Natural killer cell (primary cell): ENCODE data around the gene USP7. TPM values are rescaled to one million over a fixed set of nuclear protein-coding genes. Genes with fewer than 3 reads are reported as not detected.

Experiments
- ATAC-seq, 3 donors: fragments of 150-1000 bp in 2 of 3; fragments of 200-7000 bp in 1 of 3; cut with Tn5 transposase; 1 replicate in 1 of 3; 2 replicates in 2 of 3; pipeline ENCODE4 v1.10.0; 2021; ENCODE audit warnings: mild to moderate bottlenecking in 2 of 3, moderate library complexity in 2 of 3
- DNase-seq, 2 donors: peaks; one replicate each; pipeline versions ENCODE4 v3.0.0 to v3.0.0-alpha.2; 2013 to 2021; ENCODE audit warnings: mixed read lengths in 1 of 2
- H3K27ac ChIP-seq: one replicate; pipeline ENCODE4 v1.5.1; 2013; ENCODE audit warnings: mild to moderate bottlenecking, low read length
- H3K27me3 ChIP-seq: one replicate; pipeline ENCODE4 v1.6.1; 2013; ENCODE audit warnings: low read length; ENCODE audit not compliant: control insufficient read depth, insufficient read depth
- H3K36me3 ChIP-seq: one replicate; pipeline ENCODE4 v1.6.1; 2013; ENCODE audit warnings: low read length; ENCODE audit not compliant: control insufficient read depth, insufficient read depth
- H3K4me1 ChIP-seq: one replicate; pipeline ENCODE4 v1.6.1; 2013; ENCODE audit warnings: low read length; ENCODE audit not compliant: control insufficient read depth, insufficient read depth
- H3K4me3 ChIP-seq: one replicate; pipeline ENCODE4 v1.5.1; 2013; ENCODE audit warnings: low read length
- H3K9me3 ChIP-seq: one replicate; pipeline ENCODE4 v1.6.1; 2013; ENCODE audit warnings: low read length; ENCODE audit not compliant: control insufficient read depth, insufficient read depth
- H3K27ac Mint-ChIP-seq, 2 donors: one replicate each; pipeline ENCODE4 v1.8.0; 2022; ENCODE audit warnings: mild to moderate bottlenecking in 2 of 2, mixed read lengths in 2 of 2, moderate library complexity in 1 of 2
- H3K27me3 Mint-ChIP-seq, 2 donors: one replicate each; pipeline ENCODE4 v1.8.0; 2022; ENCODE audit warnings: low read depth in 2 of 2, mixed read lengths in 2 of 2
- H3K36me3 Mint-ChIP-seq: one replicate; pipeline ENCODE4 v1.8.0; 2022; ENCODE audit warnings: mixed read lengths
- H3K4me1 Mint-ChIP-seq, 2 donors: one replicate each; pipeline ENCODE4 v1.8.0; 2022; ENCODE audit warnings: mixed read lengths in 2 of 2
- H3K4me3 Mint-ChIP-seq: one replicate; pipeline ENCODE4 v1.8.0; 2022; ENCODE audit warnings: mild to moderate bottlenecking, moderate library complexity, mixed read lengths
- H3K9me3 Mint-ChIP-seq, 2 donors: one replicate each; pipeline ENCODE4 v1.8.0; 2022; ENCODE audit warnings: mixed read lengths in 2 of 2
- WGBS: methylation state at CpG from one replicate; pipeline ENCODE4 v1.1.7; 2013; ENCODE audit warnings: missing lambda C conversion rate; ENCODE audit not compliant: insufficient coverage; 5-methylcytosine and 5-hydroxymethylcytosine counted together
- intact Hi-C: fragments of 100-400 bp; cut with micrococcal nuclease; formaldehyde crosslinking; loops from one replicate; pipeline ENCODE4 v1.14.2; 2022
- total RNA-seq, 4 donors: library from RNA; stranded (reverse); fragments of 120-200 nt in 1 of 4; gene quantifications; one replicate each; pipeline versions ENCODE4 v1.2.3 to v1.2.4, GENCODE V29; 2013 to 2022
- TF ChIP-seq, protein P1 (sequence below): fragments of 200-600 bp; IDR thresholded peaks from one replicate; pipeline ENCODE4 v1.8.0; 2022; ENCODE audit warnings: antibody characterized with exemption

Gene USP7
- total RNA-seq, 3 donors from 2014 or later (not counting 1 experiment from before 2014, with no cell fraction given): 213 to 268 (median 236) TPM

DNA sequence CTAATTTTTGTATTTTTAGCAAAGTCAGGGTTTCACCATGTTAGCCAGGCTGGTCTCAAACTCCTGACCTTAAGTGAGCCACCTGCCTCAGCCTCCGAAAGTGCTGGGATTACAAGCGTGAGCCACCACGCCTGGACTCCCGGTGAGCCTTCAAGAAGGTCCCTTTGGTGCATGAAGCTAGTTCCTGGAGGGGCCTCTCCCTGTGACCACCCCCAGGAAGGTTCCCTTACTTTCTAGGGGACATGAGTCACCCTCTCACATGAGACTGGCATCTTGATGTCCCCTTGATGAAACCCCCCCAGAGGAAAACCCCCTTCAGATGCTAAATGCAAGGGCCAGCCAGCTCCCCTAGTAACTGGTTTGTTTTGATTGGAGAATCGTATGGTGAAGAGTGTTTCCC lies 107.7 kb downstream of the USP7 start:
- H3K4me1 ChIP-seq: no peaks in the 10 kb centered on the region
- no peak overlapping the region for H3K4me3 ChIP-seq
- 71% methylated on average over 4 of the region's 5 CpGs for WGBS
- Mint-ChIP-seq H3K4me3 (no peak overlapping the region), H3K27me3 (no peaks in the 10 kb centered on the region), H3K4me1 (peaks cover 13 to 29% of the 10 kb centered on the region in 2 donors), H3K27ac (peak overlapping the region in 1 of 2 donors; percentile 56), H3K36me3 (no peaks in the 10 kb centered on the region), H3K9me3 (no peaks in the 10 kb centered on the region)
- no peaks in the 10 kb centered on the region for H3K9me3 ChIP-seq
- ATAC-seq: no peak
- H3K27me3 ChIP-seq: no peaks in the 10 kb centered on the region
- no peak for DNase-seq
- intact Hi-C loops: no loop called here
- H3K27ac ChIP-seq: no peak overlapping the region
- TF ChIP-seq, protein P1, sequence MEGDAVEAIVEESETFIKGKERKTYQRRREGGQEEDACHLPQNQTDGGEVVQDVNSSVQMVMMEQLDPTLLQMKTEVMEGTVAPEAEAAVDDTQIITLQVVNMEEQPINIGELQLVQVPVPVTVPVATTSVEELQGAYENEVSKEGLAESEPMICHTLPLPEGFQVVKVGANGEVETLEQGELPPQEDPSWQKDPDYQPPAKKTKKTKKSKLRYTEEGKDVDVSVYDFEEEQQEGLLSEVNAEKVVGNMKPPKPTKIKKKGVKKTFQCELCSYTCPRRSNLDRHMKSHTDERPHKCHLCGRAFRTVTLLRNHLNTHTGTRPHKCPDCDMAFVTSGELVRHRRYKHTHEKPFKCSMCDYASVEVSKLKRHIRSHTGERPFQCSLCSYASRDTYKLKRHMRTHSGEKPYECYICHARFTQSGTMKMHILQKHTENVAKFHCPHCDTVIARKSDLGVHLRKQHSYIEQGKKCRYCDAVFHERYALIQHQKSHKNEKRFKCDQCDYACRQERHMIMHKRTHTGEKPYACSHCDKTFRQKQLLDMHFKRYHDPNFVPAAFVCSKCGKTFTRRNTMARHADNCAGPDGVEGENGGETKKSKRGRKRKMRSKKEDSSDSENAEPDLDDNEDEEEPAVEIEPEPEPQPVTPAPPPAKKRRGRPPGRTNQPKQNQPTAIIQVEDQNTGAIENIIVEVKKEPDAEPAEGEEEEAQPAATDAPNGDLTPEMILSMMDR: no peak
- H3K36me3 ChIP-seq: peaks cover 36% of the 10 kb centered on the region

DNA sequence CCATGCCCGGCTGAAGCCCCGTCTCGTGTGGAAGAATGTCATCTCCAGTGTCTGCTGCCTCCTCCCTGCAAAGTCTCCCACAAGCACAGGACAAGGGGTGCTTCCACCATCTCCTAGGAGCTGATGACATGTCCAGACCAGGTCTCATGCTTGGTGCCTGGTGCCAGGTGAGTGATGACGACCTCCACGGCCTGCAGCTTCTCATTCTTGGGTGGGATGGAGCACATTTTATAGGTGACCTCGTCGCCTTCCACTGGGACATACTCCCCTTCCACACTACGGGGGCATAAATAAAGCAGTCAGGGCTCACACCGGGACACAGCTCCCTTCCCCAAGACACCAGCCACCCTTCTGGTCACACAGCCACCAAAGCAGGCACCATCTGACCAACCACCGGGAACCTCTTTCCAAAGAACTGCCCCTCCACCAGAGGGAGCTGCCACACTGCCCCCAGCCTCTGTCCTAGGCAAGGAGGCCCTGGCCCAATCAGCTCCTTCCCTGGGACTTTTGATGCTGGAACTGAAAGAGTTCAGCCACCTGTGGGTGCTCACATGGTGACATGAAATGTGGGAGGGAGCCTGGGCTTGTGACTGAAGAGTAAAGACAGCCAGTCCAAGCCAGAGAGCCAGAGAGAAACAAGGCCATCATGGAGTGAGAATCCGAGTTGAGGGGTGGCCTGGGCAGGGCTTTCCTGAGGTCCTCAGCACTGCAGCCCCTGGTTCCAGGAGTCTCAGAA lies 108.5 kb downstream of the USP7 start:
- H3K36me3 Mint-ChIP-seq: no peaks in the 10 kb centered on the region
- TF ChIP-seq, protein P1: no peak

DNA sequence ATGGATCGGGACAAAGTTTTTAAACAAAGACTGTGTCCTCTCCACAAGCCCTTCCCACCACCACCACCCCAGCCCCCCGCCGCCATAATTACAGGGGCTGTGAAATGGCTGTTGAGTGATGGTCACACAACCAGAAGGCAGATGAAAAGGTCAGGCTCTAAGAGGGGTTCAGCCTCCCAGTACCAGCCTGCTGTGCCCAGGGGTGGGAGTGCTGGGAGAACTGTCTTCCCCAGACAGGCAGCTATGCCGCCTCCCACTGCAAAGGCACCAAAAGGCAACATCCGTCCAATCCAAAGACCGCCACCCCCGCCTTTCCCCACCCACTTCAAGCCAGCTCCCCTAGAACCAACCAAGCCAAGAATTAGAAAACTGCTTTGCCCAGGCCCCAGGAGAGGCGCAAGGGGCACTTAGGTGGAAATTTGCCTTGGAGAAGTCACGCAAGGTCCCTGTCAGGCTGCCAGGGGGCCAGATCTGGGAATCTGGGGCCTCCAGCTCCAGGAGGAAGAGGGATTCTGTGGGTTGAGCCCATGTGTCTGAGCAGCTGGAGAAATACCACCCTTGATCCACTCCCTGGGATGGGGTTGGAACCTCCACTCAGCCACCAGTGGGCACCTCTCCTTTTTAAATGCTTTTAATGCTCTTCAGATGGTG lies 109.3 kb downstream of the USP7 start:
- intact Hi-C loops: no loop called here
- 91% methylated on average over 7 of the region's 9 CpGs for WGBS
- TF ChIP-seq, protein P1: no peak
- H3K9me3 Mint-ChIP-seq: no peaks in the 10 kb centered on the region
- no peak overlapping the region for H3K4me3 ChIP-seq
- DNase-seq (no peak), ATAC-seq (no peak)
- no peaks in the 10 kb centered on the region for H3K9me3 ChIP-seq
- H3K27ac ChIP-seq: no peak overlapping the region
- peaks cover 23 to 35% of the 10 kb centered on the region in 2 donors for H3K4me1 Mint-ChIP-seq
- H3K4me3 Mint-ChIP-seq: no peak overlapping the region
- no peaks in the 10 kb centered on the region for H3K36me3 Mint-ChIP-seq
- peak overlapping the region in 1 of 2 donors; percentile 58 for H3K27ac Mint-ChIP-seq
- H3K27me3 ChIP-seq: no peaks in the 10 kb centered on the region
- H3K4me1 ChIP-seq: peaks cover 6% of the 10 kb centered on the region
- no peaks in the 10 kb centered on the region for H3K27me3 Mint-ChIP-seq
- peaks cover 40% of the 10 kb centered on the region for H3K36me3 ChIP-seq

More for the DNA sequence above, 108.5 kb downstream of the USP7 start:
- Mint-ChIP-seq H3K4me1 (peaks cover 21 to 35% of the 10 kb centered on the region in 2 donors), H3K27me3 (no peaks in the 10 kb centered on the region), H3K27ac (peak overlapping the region in 1 of 2 donors; percentile 58), H3K9me3 (no peaks in the 10 kb centered on the region), H3K4me3 (no peak overlapping the region)
- no peak for ATAC-seq
- H3K4me3 ChIP-seq: no peak overlapping the region
- peaks cover 36% of the 10 kb centered on the region for H3K36me3 ChIP-seq
- no peaks in the 10 kb centered on the region for H3K27me3 ChIP-seq
- H3K9me3 ChIP-seq: no peaks in the 10 kb centered on the region
- 96% methylated on average over 11 of the region's 11 CpGs for WGBS
- H3K27ac ChIP-seq: no peak overlapping the region
- intact Hi-C loops: no loop called here
- H3K4me1 ChIP-seq: peaks cover 4% of the 10 kb centered on the region
- DNase-seq: no peak
